Measurements from ENCODE around the gene OGA. TPM values are rescaled to one million over a fixed set of nuclear protein-coding genes. Genes with fewer than 3 reads are reported as not detected.

The OGA gene
- total and polyA plus RNA-seq, 3 donors from 2014 or later = 93.3 to 215 (median 161) TPM

GRCh38 chr10:101741938-101742337, 76.3 kb downstream of the OGA start:
- no peaks in the 10 kb centered on the region for H3K36me3 ChIP-seq (ENCODE audit: low read depth, missing control alignments)
- WGBS, 2 donors = 48% methylated on average over 2 of the region's 2 CpGs
- TF ChIP-seq POLR2A (IDR thresholded peaks at IDR 0.05) (no peak), CTCF (IDR thresholded peaks at IDR 0.05) (no peak)
- H3K4me1 ChIP-seq = no peaks in the 10 kb centered on the region
- no peaks in the 10 kb centered on the region for H3K27me3 ChIP-seq
- no peak for DNase-seq
- intact Hi-C loops (cut with DNase I; ENCODE audit: low total_unique reads) = no loop called here
- no peaks in the 10 kb centered on the region for H3K9me3 ChIP-seq
- no peak overlapping the region for H3K4me3 ChIP-seq
- no peak overlapping the region for H3K27ac ChIP-seq

GRCh38 chr10:101736666-101737065, 81.6 kb downstream of the OGA start:
- intact Hi-C loops (cut with DNase I; ENCODE audit: low total_unique reads) = no loop called here
- Histone ChIP-seq H3K4me1 (no peaks in the 10 kb centered on the region), H3K27me3 (no peaks in the 10 kb centered on the region), H3K27ac (no peak overlapping the region), H3K36me3 (ENCODE audit: low read depth, missing control alignments) (no peaks in the 10 kb centered on the region), H3K4me3 (no peak overlapping the region), H3K9me3 (no peaks in the 10 kb centered on the region)
- no peak for TF ChIP-seq CTCF (IDR thresholded peaks at IDR 0.05)
- no peak for TF ChIP-seq POLR2A (IDR thresholded peaks at IDR 0.05)
- 70 to 80% methylated on average over 3 of the region's 3 CpGs for WGBS, 2 donors
- no peak for DNase-seq

Other genes with a start within 250 kb of the OGA start
- gene POLL, start 230.2 kb downstream of the OGA start, total RNA-seq = 10 to 100 TPM; 50.3 to 53.5 TPM
- 93.1 TPM for gene POLL, start 230.2 kb downstream of the OGA start, polyA plus RNA-seq (ENCODE audit: insufficient read depth, low read depth, low replicate concordance)
- 10 to 100 TPM; 70.9 to 87.6 TPM for gene DPCD, start 230.1 kb downstream of the OGA start, total RNA-seq
- 267 TPM for gene DPCD, start 230.1 kb downstream of the OGA start, polyA plus RNA-seq (ENCODE audit: insufficient read depth, low read depth, low replicate concordance)
- gene FBXW4, start 123.3 kb downstream of the OGA start, total RNA-seq = 10 to 100 TPM; 62.5 to 76.1 TPM
- 49.0 TPM for gene FBXW4, start 123.3 kb downstream of the OGA start, polyA plus RNA-seq (ENCODE audit: insufficient read depth, low read depth, low replicate concordance)
- gene FGF8, start 42.3 kb downstream of the OGA start, total RNA-seq = 1 to 10 TPM in 1 of 2 donors, not detected in 1; 1.1 TPM
- gene FGF8, start 42.3 kb downstream of the OGA start, polyA plus RNA-seq (ENCODE audit: insufficient read depth, low read depth, low replicate concordance) = 0.41 TPM
- gene NPM3, start 35.0 kb downstream of the OGA start, total RNA-seq = 10 to 100 TPM; 38.9 to 64.5 TPM
- gene NPM3, start 35.0 kb downstream of the OGA start, polyA plus RNA-seq (ENCODE audit: insufficient read depth, low read depth, low replicate concordance) = 40.9 TPM
- 1 to 10 TPM; 5.6 to 6.8 TPM for gene KCNIP2, start 25.4 kb upstream of the OGA start, total RNA-seq
- 5.1 TPM for gene KCNIP2, start 25.4 kb upstream of the OGA start, polyA plus RNA-seq (ENCODE audit: insufficient read depth, low read depth, low replicate concordance)
- gene ARMH3, start 237.7 kb upstream of the OGA start, total RNA-seq = 10 to 100 TPM; 21.6 to 23.7 TPM
- 20.2 TPM for gene ARMH3, start 237.7 kb upstream of the OGA start, polyA plus RNA-seq (ENCODE audit: insufficient read depth, low read depth, low replicate concordance)
- 10 to 100 TPM; 19.6 to 23.2 TPM for gene HPS6, start 246.9 kb upstream of the OGA start, total RNA-seq
- 9.7 TPM for gene HPS6, start 246.9 kb upstream of the OGA start, polyA plus RNA-seq (ENCODE audit: insufficient read depth, low read depth, low replicate concordance)

All from testis (tissue), 3 donors.